ENCODE measurements around the gene NIM1K.

- TF ChIP-seq EZH2 (IDR thresholded peaks at IDR 0.05; ENCODE audit: borderline replicate concordance, low read length), result no peak
- no peak for TF ChIP-seq CTCF (conservative IDR thresholded peaks at IDR 0.05 in 1 of 2, IDR thresholded peaks at IDR 0.05 in 1 of 2; ENCODE audit: extremely low read depth in 1 of 2, insufficient read depth in 1 of 2, low read depth in 1 of 2, low read length in 2 of 2)
Observed at GRCh38 chr5:43303242-43303641, 111.2 kb downstream of the NIM1K start.

All from mammary epithelial cell (primary cell).